D721Med (cell line): Measurements from ENCODE around the gene FCN1.

ENCODE experiments used
- DNase-seq: peaks from one replicate; pipeline ENCODE4 v3.0.0; 2011; ENCODE audit warnings: low spot score; ENCODE audit not compliant: insufficient read length
- FAIRE-seq: peaks from 2 replicates; lab custom pipeline; 2011; peaks lifted over from hg19 to GRCh38; lab: Jason Lieb, UNC
- TF ChIP-seq, protein P1 (sequence below): IDR thresholded peaks from 2 replicates; pipeline ENCODE4 v1.5.1; 2012; ENCODE audit warnings: mild to moderate bottlenecking, control low read depth; ENCODE audit not compliant: insufficient read depth; ENCODE audit errors: missing control alignments

Gene FCN1

DNA sequence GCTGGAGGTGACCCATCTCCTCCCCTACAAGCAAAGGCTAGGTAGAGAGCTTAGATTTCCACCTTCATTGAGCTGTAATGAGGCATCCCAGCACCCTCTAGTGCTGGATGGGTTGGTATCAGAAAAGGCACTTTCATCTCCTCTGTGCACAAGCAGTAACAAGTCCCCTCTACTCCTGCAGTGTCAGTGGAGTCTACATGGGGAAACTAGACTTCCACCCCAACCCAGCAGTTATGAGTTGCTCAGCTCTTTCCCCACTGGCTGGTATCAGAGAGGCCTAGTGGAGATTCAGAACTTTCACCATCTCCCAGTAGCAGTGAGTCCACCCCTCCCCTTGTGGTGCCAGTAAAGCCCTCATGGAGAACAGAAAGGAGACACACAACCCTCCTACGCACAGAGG, 17.9 kb downstream of the FCN1 start:
- TF ChIP-seq, protein P1, sequence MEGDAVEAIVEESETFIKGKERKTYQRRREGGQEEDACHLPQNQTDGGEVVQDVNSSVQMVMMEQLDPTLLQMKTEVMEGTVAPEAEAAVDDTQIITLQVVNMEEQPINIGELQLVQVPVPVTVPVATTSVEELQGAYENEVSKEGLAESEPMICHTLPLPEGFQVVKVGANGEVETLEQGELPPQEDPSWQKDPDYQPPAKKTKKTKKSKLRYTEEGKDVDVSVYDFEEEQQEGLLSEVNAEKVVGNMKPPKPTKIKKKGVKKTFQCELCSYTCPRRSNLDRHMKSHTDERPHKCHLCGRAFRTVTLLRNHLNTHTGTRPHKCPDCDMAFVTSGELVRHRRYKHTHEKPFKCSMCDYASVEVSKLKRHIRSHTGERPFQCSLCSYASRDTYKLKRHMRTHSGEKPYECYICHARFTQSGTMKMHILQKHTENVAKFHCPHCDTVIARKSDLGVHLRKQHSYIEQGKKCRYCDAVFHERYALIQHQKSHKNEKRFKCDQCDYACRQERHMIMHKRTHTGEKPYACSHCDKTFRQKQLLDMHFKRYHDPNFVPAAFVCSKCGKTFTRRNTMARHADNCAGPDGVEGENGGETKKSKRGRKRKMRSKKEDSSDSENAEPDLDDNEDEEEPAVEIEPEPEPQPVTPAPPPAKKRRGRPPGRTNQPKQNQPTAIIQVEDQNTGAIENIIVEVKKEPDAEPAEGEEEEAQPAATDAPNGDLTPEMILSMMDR = no peak
- no peak for FAIRE-seq
- DNase-seq = no peak

DNA sequence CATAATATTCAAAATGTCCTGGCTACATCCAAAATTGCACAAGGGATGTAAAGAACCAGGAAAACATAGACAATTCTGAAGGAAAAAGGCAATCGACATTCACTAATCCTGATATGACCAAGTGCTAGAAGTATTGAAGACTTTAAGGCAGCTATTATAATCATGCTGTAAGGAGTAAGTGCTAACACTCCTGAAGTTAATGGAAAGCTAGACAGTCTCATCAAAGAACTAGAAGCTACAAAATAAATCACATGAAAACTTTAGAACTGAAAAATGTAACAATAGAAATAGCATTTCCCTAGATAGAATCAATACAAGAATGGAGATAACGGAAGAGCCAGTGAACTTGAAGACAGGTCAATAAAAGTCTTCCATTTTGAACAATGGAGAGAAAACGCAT, 18.5 kb downstream of the FCN1 start:
- FAIRE-seq (no peak), DNase-seq (no peak)
- TF ChIP-seq, protein P1 = no peak

DNA sequence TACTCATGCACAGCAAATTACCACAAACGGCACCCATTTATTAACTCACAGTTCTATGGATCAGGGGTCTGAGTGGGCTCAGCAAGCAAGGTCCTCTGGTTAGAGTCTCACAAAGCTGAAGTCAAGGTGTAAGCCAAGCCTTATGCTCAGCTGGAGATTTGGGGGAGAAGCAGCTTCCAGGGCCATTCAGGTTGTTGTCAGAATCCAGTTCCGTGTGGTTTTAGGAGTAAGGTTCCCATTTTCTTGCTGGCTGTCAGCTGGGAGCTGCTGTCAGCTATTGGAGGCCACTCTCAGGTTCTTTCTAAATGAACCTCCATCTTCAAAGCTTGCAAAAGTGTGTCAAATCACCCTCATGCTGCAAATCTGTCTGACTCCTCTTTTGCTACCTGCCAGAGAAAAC, 19.4 kb downstream of the FCN1 start:
- FAIRE-seq (no peak), DNase-seq (no peak)
- TF ChIP-seq, protein P1 = no peak

DNA sequence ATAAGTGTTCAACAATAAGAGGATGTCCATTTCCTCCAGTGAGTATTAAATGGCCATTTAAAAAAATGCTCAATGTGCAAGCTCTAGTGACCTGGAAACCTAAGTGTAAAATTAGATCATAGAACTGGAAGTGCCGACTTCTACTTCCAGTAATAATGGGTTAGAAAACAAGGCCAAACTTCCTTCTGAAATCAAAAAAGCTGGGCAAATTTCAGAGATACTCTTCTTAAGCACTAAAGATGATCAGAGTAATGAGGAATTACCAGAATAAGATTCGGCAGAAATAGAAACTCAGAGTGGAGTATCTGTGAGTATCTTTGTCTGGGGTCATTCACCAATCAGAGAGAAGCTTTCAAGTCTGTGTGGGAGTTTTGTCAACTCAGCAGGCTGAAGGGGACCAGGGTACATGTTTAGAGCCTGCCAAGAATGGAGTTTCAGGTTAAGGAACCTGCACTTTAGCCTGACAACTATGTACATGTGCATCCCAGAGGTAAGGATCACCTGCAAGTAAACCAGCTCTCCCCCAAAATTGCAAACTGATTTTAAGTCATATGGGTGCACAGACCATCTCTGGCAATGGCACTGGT, 20.0 kb downstream of the FCN1 start:
- TF ChIP-seq, protein P1 = no peak
- no peak for FAIRE-seq
- DNase-seq = no peak

DNA sequence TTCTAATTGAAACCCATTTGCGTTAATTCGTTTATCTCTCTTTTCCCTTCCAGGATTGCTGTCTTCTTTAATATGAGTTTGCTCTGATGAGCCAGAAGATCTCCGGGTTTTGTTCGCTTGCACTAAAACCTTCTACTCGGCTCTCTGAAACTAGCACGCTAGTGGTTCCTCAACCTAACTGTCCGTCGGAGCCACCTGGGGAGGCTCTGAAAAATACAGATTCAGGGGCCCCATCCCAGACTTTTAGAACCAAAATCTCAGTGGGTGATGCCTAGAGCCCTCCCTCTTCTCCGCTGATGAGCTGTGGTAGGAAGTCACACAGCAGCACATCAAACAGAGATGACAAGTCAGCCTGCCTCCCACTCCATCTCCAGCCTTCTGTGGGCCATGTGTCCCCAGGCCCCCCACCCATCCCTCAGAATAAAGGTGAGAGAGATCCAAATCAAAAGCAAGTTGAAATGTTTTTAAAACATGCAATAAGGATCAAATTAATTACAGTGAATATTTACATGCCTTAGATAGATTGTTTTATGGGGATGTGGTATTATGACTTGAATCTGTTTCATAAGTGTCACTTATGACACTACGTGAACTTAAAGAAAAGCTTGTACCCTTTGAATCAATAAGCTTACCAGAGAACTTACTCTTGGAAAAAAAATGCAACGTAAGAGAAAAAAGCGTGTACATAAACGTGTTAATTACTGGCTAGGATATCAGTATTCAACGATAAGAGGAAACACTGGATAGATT, 20.7 kb downstream of the FCN1 start:
- DNase-seq (no peak), FAIRE-seq (no peak)
- TF ChIP-seq, protein P1 = no peak

DNA sequence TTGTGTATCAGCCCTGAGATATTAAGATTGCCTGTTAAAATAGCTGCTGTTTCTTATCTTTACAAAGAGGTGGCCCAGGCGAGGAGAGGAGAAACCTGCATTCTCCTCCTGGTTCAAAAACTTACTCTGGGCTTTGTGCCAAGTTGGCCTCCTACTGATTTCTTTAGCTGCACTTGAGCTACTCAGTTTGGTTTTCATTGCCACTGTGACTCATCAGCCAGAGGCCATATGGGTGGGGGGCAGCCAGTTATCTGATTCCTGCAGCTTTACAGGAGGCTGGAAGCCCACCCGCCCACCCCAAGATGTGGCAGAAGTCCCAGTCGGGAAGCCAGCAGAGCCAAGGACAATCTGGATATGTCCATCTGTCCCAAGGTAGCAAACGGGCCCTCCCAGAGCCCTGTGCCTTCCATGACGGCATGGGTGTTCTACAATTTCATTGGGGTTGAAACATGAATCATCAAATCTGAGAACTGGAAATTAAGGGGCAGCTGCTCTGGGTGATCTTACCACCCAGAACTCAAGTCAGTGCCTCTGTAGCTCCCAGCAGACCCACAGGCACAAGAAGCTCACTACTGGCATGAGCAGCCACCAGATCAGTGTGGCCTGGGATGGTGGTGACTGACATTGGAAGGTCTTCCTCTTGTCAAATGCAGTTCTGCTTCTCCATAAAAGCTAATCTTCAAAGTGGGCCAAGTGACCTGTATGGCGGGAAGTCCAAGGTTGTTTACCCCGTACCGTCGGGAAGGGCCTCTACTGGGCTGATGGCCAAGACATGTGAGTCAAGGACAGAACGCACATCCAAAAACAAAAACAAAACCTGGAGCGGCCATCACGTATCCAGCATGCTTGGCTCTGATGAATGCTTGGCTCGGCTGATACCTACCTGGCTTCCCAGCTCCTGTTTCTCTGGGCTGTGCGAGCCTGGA, 21.5 kb downstream of the FCN1 start:
- TF ChIP-seq, protein P1 = no peak
- no peak for FAIRE-seq
- DNase-seq = no peak

DNA sequence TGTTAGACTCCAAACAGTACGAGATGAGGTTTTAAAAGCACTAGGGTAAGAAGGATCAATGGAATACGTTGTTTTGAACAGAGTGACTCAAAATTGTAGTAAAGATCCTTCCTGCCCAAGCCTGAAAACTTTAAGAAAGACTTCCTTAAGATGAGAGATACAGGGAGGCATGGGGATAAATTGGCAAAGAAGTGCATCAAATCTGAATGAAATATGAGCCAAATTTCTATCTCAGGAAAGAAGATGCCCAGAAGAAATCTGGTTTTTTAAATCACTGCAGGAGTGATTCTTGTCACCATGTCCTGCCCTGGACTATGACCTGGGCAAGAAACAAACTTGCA, 22.2 kb downstream of the FCN1 start:
- DNase-seq (no peak), FAIRE-seq (no peak)
- TF ChIP-seq, protein P1 = no peak
